Naive thymus-derived CD8-positive, alpha-beta T cell (primary cell): ENCODE measurements around the gene MFAP3L. TPM values are rescaled to one million over a fixed set of nuclear protein-coding genes. Genes with fewer than 3 reads are reported as not detected.

Source experiments
- ATAC-seq, 2 donors: fragments of 150-1000 bp; cut with Tn5 transposase in 1 of 2; sonication (Bioruptor Pico), chemical (Tn5 transposase) in 1 of 2; 1 replicate in 1 of 2; 2 replicates in 1 of 2; pipeline ENCODE4 v1.10.0; 2021; ENCODE audit warnings: mild to moderate bottlenecking in 2 of 2, moderate library complexity in 2 of 2
- POLR2A ChIA-PET: fragments of 350-600 bp; sonication (Branson Sonifier 250); formaldehyde crosslinking; loops from one replicate; lab custom pipeline; 2021; ENCODE audit warnings: antibody characterized with exemption; lab: Charles Lee
- DNase-seq, 10 donors: peaks; one replicate each; pipeline versions ENCODE4 v3.0.0 to v3.0.0-alpha.2; 2020 to 2022
- H3K27ac Mint-ChIP-seq, 10 donors: one replicate each; pipeline ENCODE4 v1.8.0; 2020 to 2022; ENCODE audit warnings: mild to moderate bottlenecking in 10 of 10, mixed read lengths in 10 of 10, moderate library complexity in 4 of 10, inconsistent platforms in 1 of 10
- H3K27me3 Mint-ChIP-seq, 5 donors: one replicate each; pipeline ENCODE4 v1.8.0; 2021 to 2022; ENCODE audit warnings: mixed read lengths in 5 of 5
- H3K36me3 Mint-ChIP-seq, 3 donors: one replicate each; pipeline ENCODE4 v1.8.0; 2020 to 2022; ENCODE audit warnings: mixed read lengths in 3 of 3, mild to moderate bottlenecking in 2 of 3, inconsistent platforms in 1 of 3
- H3K4me1 Mint-ChIP-seq, 4 donors: one replicate each; pipeline ENCODE4 v1.8.0; 2021 to 2022; ENCODE audit warnings: mixed read lengths in 4 of 4
- H3K4me3 Mint-ChIP-seq, 10 donors: one replicate each; pipeline ENCODE4 v1.8.0; 2020 to 2022; ENCODE audit warnings: mild to moderate bottlenecking in 10 of 10, mixed read lengths in 10 of 10, moderate library complexity in 6 of 10, inconsistent platforms in 1 of 10
- H3K9me3 Mint-ChIP-seq, 9 donors: one replicate each; pipeline ENCODE4 v1.8.0; 2020 to 2022; ENCODE audit warnings: mixed read lengths in 9 of 9, mild to moderate bottlenecking in 3 of 9, inconsistent platforms in 1 of 9, moderate library complexity in 1 of 9
- polyA plus RNA-seq, 3 donors: library from polyadenylated mRNA; unstranded; fragments of 300-500 nt; fragmentation: Illumina TruSeq; gene quantifications; one replicate each; pipeline ENCODE4 v1.2.3, GENCODE V29; 2021
- total RNA-seq, 8 experiments: library from RNA in 2 of 8; stranded (reverse) in 2 of 8; gene quantifications; one replicate each; pipeline ENCODE4 v1.2.3 and lab custom pipeline; 2021 to 2026

MFAP3L gene
- total and polyA plus RNA-seq, 5 experiments from 2014 or later: 0.14 to 4.0 (median 1.6) TPM; not detected in 1

DNA sequence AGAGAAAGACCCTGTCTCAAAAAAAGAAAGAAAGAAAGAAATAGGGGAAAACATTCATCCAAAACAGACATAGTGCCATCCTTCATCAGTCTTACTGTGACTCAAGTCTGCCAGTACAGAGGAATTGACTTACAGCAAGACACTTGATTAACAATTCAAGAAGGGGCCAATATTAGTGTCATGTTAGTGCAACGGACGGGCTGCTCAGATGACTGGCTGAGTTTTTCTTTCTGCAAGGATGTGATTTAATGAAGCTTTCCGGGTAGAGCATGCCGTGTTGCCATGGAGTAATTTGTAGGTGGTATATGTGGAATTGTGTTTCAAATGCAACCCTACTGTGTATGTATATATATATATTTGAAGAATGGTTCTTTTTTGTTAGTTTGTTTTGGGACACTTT, 12.6 kb upstream of the MFAP3L start:
- peaks cover 0 to 2% (median 0%) of the 10 kb centered on the region in 9 donors for H3K9me3 Mint-ChIP-seq
- peaks cover 0 to 1% (median 0%) of the 10 kb centered on the region in 4 donors for H3K4me1 Mint-ChIP-seq
- POLR2A ChIA-PET: no interaction called here
- ATAC-seq (no peak), DNase-seq (no peak)
- no peak overlapping the region for H3K4me3 Mint-ChIP-seq
- H3K27ac Mint-ChIP-seq: no peak overlapping the region
- H3K27me3 Mint-ChIP-seq: peaks cover 0 to 5% (median 2%) of the 10 kb centered on the region in 5 donors
- H3K36me3 Mint-ChIP-seq: no peaks in the 10 kb centered on the region

DNA sequence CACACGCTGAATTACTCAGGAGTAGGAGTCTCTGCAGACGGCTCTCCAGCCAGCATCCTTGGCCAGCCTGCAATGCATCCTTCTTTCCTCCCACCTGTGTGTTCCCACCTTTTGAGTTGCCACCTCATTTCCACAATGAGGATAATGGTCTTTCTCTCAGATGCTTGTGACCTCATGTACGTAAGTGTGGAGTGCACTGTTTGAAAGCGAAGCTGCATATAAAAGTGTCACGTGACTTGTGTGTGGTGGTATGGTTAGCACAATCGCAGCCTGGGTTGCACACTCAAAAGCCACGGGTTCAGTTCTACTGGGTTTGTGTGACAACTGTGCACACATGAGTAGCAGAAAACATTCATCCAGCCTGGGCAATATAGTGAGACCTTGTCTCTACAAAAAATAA, 12.0 kb upstream of the MFAP3L start:
- Mint-ChIP-seq H3K27me3 (peaks cover 0 to 7% (median 2%) of the 10 kb centered on the region in 5 donors), H3K36me3 (no peaks in the 10 kb centered on the region), H3K4me1 (peaks cover 0 to 1% (median 0%) of the 10 kb centered on the region in 4 donors), H3K4me3 (no peak overlapping the region), H3K27ac (no peak overlapping the region), H3K9me3 (peaks cover 0 to 2% (median 0%) of the 10 kb centered on the region in 9 donors)
- ATAC-seq (no peak), DNase-seq (no peak)
- POLR2A ChIA-PET: no interaction called here

DNA sequence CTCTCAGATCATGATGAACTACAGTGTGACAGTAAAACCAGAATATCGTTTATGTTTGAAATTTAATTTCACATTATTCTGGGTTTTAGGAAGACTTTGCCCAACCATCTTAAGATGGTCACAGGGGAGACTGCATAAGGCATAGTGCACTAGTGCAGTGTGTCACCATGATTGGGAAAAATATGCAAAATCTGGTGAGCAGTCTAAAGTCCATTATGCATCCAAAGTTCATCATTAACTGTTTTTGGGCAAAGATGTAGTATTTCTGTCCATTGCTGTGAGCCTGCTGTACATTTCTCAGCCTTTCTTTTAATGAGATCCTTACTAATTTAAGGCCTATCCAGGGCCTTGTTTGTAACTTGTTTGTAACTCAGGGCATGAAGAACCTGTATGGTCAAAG, 11.3 kb upstream of the MFAP3L start:
- Mint-ChIP-seq H3K4me1 (peaks cover 0 to 1% (median 0%) of the 10 kb centered on the region in 4 donors), H3K9me3 (no peaks in the 10 kb centered on the region), H3K4me3 (no peak overlapping the region), H3K27ac (no peak overlapping the region), H3K36me3 (no peaks in the 10 kb centered on the region), H3K27me3 (peaks cover 0 to 8% (median 2%) of the 10 kb centered on the region in 5 donors)
- ATAC-seq: no peak
- POLR2A ChIA-PET: no interaction called here
- no peak for DNase-seq

DNA sequence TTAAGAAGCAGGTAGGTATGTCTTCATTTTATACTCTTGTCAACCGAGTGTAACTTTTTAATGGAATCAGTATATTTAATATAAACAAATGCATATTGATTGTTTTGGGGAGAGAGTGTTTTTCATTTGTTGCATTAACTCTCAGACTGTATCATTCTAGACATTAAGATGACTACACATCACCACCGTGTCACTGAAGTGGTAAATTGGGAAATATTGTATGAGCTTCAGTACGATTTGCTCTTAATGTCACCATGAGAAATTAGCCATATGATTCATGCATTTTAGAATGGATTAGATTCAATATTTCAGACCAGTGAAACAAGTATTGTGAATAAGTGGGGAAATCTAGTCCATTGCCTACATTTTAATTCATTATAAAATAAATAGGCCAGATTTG, 9.7 kb upstream of the MFAP3L start:
- Mint-ChIP-seq H3K4me3 (no peak overlapping the region), H3K27ac (no peak overlapping the region), H3K36me3 (no peaks in the 10 kb centered on the region), H3K4me1 (peaks cover 0 to 1% (median 0%) of the 10 kb centered on the region in 4 donors), H3K9me3 (no peaks in the 10 kb centered on the region), H3K27me3 (peaks cover 0 to 12% (median 2%) of the 10 kb centered on the region in 5 donors)
- ATAC-seq: no peak
- no peak for DNase-seq
- POLR2A ChIA-PET: no interaction called here

DNA sequence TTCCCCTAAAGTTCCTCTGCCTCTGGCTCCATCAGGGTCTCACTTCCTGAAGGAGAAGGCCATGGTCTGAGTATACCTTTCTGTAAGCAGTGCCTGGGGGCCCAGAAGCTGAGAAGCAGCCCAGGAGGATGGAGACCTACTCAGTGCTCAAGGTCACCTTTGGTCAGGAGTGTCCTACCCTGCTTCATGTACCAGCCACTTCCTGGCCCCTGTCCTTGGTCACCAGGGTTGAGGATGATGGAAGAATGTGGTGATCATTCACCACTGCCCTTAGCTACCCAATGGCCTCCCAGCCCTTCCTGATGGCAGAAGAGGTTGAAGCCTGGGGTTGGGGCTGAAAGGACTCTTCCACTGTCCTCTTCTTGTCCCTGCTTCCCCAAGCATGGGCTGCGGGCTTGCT, 9.0 kb upstream of the MFAP3L start:
- Mint-ChIP-seq H3K9me3 (no peaks in the 10 kb centered on the region), H3K27me3 (peaks cover 0 to 12% (median 2%) of the 10 kb centered on the region in 5 donors), H3K4me1 (peaks cover 0 to 1% (median 0%) of the 10 kb centered on the region in 4 donors), H3K4me3 (no peak overlapping the region), H3K27ac (no peak overlapping the region), H3K36me3 (no peaks in the 10 kb centered on the region)
- no peak for DNase-seq
- no peak for ATAC-seq
- POLR2A ChIA-PET: no interaction called here

DNA sequence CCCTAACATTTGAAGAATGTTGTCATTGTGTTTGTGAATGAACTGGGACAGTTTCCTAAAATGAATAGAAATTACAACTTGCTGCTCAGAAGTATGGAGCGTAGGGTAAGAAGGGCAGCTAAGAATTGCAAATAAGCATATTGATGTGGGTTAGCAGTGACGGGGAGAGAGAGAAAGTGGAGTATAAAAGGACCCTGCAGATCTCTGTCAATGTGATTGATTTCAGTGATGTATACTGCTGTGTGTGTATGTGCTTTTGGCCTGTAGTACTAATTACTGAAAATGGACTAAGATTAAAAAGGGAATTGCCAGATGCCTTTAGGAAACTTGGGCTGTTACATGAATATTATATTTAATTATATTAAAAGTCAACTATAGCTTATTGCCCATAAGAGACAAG, 7.8 kb upstream of the MFAP3L start:
- Mint-ChIP-seq H3K9me3 (no peaks in the 10 kb centered on the region), H3K36me3 (no peaks in the 10 kb centered on the region), H3K27me3 (peaks cover 5 to 18% (median 11%) of the 10 kb centered on the region in 5 donors), H3K4me3 (no peak overlapping the region), H3K4me1 (peaks cover 0 to 1% (median 0%) of the 10 kb centered on the region in 4 donors), H3K27ac (no peak overlapping the region)
- POLR2A ChIA-PET: no interaction called here
- no peak for DNase-seq
- no peak for ATAC-seq

DNA sequence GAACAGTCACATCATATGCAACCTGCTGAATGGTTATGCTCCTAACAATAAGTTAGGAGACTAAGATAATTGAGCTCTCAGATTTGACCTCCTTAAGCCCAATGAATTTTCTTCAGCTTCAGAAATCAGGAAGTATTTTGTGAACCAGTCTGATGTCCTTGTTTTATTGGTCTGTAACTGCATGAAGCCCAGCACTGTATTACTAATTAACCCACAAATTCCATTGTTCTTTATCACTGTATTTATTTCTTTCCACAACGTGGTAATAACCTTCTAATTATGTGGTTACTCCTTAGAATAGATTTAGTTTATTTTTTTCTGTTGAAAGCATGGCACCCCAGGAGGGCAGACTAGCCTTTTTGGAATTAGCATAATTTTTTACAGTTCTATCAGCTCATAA, 3.9 kb upstream of the MFAP3L start:
- H3K27ac Mint-ChIP-seq: no peak overlapping the region
- POLR2A ChIA-PET: interaction anchor here (0.5 kb wide), 1 partner anchor 148 kb away, joined by 6 read pairs; no protein-coding TSS in a partner anchor
- ATAC-seq (no peak), DNase-seq (no peak)
- H3K9me3 Mint-ChIP-seq: no peaks in the 10 kb centered on the region
- peaks cover 5 to 18% (median 13%) of the 10 kb centered on the region in 5 donors for H3K27me3 Mint-ChIP-seq
- no peak overlapping the region for H3K4me3 Mint-ChIP-seq
- peaks cover 9 to 17% (median 12%) of the 10 kb centered on the region in 4 donors for H3K4me1 Mint-ChIP-seq
- no peaks in the 10 kb centered on the region for H3K36me3 Mint-ChIP-seq

DNA sequence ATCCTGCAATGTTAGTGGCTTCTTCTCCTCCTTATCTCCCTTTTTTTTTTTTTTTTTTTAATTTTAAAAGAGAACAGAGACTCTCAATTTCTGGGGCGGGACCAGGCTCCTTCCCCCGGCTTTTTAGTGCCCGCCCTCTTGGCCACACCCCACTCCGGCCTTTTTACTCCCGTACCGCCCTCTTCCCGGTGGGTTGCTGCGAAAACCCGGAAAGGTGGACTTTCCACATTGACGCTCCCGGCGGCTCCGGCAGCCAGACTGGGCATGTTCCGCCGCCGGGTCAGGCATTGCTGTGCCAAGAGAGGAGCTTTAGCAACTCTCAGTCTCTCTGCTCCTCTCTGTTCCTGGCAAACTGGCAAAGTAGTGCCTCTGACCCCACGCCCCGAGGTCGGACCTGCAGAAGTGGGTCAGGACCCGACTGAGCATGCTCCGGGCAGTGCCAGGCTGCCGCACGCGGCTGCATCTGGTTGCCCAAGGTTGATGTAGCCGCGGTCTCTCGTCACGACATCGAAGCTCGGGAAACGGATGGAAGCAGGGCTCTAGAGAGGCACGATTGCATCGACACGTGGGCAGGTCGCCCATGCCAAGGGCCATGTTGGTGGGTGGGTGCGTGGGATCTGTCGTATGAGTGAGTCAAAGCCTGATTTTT, 1.1 kb upstream of the MFAP3L start:
- peaks cover 5 to 15% (median 10%) of the 10 kb centered on the region in 5 donors for H3K27me3 Mint-ChIP-seq
- no peaks in the 10 kb centered on the region for H3K9me3 Mint-ChIP-seq
- no peaks in the 10 kb centered on the region for H3K36me3 Mint-ChIP-seq
- peaks cover 7 to 17% (median 12%) of the 10 kb centered on the region in 4 donors for H3K4me1 Mint-ChIP-seq
- H3K27ac Mint-ChIP-seq: peak overlapping the region in 9 of 10 donors; percentile 48 to 92 (median 79)
- peak; percentile 56 to 70 for ATAC-seq
- H3K4me3 Mint-ChIP-seq: peak overlapping the region; percentile 83 to 96 (median 93)
- POLR2A ChIA-PET: interaction anchor here (0.5 to 1.6 kb wide), 7 partner anchors 296 to 1547 kb away, joined by 3 to 4 read pairs (median 3); partner anchors contain the start of genes CLCN3, DDX60L and NEK1
- peak; percentile 78 to 96 (median 86) for DNase-seq

DNA sequence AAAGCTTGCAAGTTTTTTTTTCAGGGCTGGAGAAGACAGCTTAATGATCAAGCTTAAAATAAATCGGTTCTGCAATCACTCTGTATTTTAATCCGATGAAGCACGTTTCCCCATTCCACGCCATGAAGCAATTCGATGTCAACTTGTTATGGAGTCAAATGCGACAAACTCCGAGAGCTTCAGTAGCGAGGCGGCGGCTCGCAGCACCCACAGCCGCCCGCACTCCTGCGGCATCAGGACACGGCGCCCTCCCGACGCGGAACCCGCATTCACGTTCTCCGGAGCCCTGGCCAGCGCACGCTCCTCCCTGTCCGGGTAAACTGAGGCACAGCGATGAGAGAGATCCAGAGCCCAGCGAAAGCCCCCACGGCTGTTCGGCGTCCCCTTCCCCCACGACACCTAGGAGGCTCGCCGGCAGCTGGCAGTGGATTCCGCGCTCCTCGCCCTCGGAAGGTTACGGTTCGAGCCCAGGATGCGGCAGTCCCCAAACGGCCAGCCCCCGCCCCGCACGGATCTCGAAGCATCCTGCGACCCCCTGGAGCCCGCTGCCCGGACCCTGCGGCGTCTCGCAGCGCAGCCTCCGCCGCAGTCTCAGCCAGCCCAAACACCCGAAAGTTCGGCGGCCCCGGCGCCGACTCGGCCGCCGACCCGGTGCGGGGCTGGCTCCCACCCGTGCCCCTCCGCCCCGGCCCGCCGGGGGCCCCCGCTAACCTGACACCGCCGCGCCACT, 507 bp downstream of the MFAP3L start:
- H3K4me3 Mint-ChIP-seq: peak overlapping the region; percentile 78 to 91 (median 86)
- H3K36me3 Mint-ChIP-seq: no peaks in the 10 kb centered on the region
- H3K9me3 Mint-ChIP-seq: no peaks in the 10 kb centered on the region
- DNase-seq: peak in 5 of 10 donors; percentile 8 to 35 (median 27)
- POLR2A ChIA-PET: interaction anchor here (0.8 to 1.8 kb wide), 4 partner anchors 405 to 1546 kb away, joined by 3 to 4 read pairs (median 4); partner anchors contain the start of genes CBR4, CLCN3, DDX60L and NEK1
- peaks cover 5 to 13% (median 9%) of the 10 kb centered on the region in 5 donors for H3K27me3 Mint-ChIP-seq
- H3K4me1 Mint-ChIP-seq: peaks cover 7 to 17% (median 12%) of the 10 kb centered on the region in 4 donors
- peak overlapping the region in 9 of 10 donors; percentile 30 to 88 (median 58) for H3K27ac Mint-ChIP-seq
- no peak for ATAC-seq

DNA sequence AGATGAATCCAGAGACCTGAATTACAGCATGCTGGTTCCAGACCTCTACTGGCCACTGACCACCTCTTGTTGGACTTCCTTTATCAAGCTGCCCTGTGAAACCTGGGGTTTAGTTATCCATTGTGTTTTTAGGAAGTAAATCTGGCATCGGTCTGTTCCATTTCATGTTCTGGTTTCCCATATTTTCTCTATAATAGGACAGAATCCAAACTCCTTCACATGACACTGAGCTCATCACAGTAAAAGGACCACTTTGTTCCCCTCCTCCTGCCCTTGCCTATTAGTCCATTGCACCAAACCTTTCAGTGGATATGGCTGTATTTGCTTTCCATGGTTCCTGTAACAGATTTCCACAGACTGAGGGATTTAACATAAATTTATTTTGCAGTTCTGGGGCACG, 4.0 kb downstream of the MFAP3L start:
- Mint-ChIP-seq H3K4me3 (no peak overlapping the region), H3K27me3 (peaks cover 0 to 5% (median 0%) of the 10 kb centered on the region in 5 donors), H3K36me3 (no peaks in the 10 kb centered on the region), H3K4me1 (peaks cover 3 to 7% (median 5%) of the 10 kb centered on the region in 4 donors), H3K27ac (no peak overlapping the region), H3K9me3 (no peaks in the 10 kb centered on the region)
- ATAC-seq: no peak
- POLR2A ChIA-PET: no interaction called here
- DNase-seq: no peak

DNA sequence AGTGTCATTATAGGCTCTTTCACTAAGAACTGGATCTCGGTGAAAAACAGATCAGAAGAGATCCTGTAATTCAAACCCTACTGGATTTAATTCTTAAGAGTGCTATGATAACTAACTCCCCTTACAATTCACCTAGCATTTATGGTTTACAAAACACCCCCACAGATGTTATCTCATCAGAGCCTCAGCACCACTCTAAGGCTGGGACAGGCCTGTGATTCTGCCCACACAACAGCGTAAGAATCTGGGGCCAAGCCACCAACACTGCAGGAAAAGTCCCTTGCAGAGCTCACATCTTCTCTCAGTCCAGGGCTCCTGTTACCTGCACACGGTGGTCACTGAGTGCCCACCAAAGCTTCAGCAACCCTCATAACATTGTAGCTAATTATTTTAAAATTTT, 8.9 kb downstream of the MFAP3L start:
- no peak for ATAC-seq
- POLR2A ChIA-PET: no interaction called here
- H3K27me3 Mint-ChIP-seq: peaks cover 0 to 10% (median 1%) of the 10 kb centered on the region in 5 donors
- no peak overlapping the region for H3K4me3 Mint-ChIP-seq
- peaks cover 0 to 4% (median 0%) of the 10 kb centered on the region in 3 donors for H3K36me3 Mint-ChIP-seq
- DNase-seq: no peak
- no peaks in the 10 kb centered on the region for H3K9me3 Mint-ChIP-seq
- no peak overlapping the region for H3K27ac Mint-ChIP-seq
- peaks cover 0 to 2% (median 0%) of the 10 kb centered on the region in 4 donors for H3K4me1 Mint-ChIP-seq

DNA sequence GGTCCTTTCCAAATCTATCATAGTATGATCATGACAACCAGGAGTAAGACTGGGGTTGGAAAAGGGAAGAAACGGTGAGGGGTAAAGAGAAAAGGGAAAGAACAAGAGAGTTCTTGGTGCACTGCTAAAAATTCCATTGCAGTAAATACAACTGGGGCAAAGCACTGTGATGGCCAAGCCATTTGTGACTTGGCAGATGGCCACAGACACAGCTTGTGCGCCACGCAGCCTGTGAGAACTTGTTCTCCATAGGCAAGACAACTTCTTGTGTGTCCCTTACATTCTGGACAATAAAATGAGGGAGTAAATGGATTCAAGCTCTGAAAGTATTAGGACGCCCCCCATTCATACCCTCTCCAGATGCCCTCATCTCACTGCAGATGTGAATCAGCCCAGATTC, 10.9 kb downstream of the MFAP3L start:
- no peak overlapping the region for H3K27ac Mint-ChIP-seq
- DNase-seq (no peak), ATAC-seq (no peak)
- no peak overlapping the region for H3K4me3 Mint-ChIP-seq
- H3K4me1 Mint-ChIP-seq: peaks cover 0 to 3% (median 0%) of the 10 kb centered on the region in 4 donors
- peaks cover 0 to 14% (median 1%) of the 10 kb centered on the region in 5 donors for H3K27me3 Mint-ChIP-seq
- POLR2A ChIA-PET: no interaction called here
- peaks cover 0 to 4% (median 0%) of the 10 kb centered on the region in 3 donors for H3K36me3 Mint-ChIP-seq
- peaks cover 0 to 3% (median 0%) of the 10 kb centered on the region in 9 donors for H3K9me3 Mint-ChIP-seq
